Tibial artery (tissue), 4 donors: Measurements from ENCODE around the gene ATPAF1.
"Not testable (repeated sequence)": the region's sequence is repeated elsewhere in the genome, so short reads cannot be mapped to it uniquely, and the experiment has no call there.

Experiments
- DNase-seq, 2 donors: peaks; one replicate each; pipeline ENCODE4 v3.0.0-alpha.2; 2019
- H3K27ac ChIP-seq, 2 donors: fragments of 200-600 bp; sonication (generic) in 1 of 2; 1 replicate in 1 of 2; 2 replicates in 1 of 2; pipeline ENCODE4 v1.5.1; 2018 to 2019; ENCODE audit warnings: mild to moderate bottlenecking in 1 of 2
- H3K27me3 ChIP-seq, 2 donors: fragments of 200-600 bp; sonication (generic) in 1 of 2; one replicate each; pipeline versions ENCODE4 v1.5.1 to v1.6.0; 2016 to 2019
- H3K36me3 ChIP-seq, 3 donors: fragments of 200-600 bp; sonication (generic) in 2 of 3; one replicate each; pipeline ENCODE4 v1.5.1; 2016 to 2019; ENCODE audit warnings: mild to moderate bottlenecking in 2 of 3
- H3K4me1 ChIP-seq, 4 donors: fragments of 200-600 bp; sonication (generic) in 2 of 4; 1 replicate in 3 of 4; 2 replicates in 1 of 4; pipeline ENCODE4 v1.5.1; 2016 to 2019
- H3K4me3 ChIP-seq, 2 donors: fragments of 200-600 bp; sonication (generic) in 1 of 2; 1 replicate in 1 of 2; 2 replicates in 1 of 2; pipeline ENCODE4 v1.5.1; 2018 to 2019; ENCODE audit warnings: mild to moderate bottlenecking in 2 of 2
- H3K9me3 ChIP-seq, 3 donors: fragments of 200-600 bp; sonication (generic) in 1 of 3; one replicate each; pipeline ENCODE4 v1.5.1; 2016 to 2019
- intact Hi-C: fragments of 100-400 bp; cut with DNase I; formaldehyde crosslinking; loops from one replicate; pipeline ENCODE4 v1.15.0; 2023; ENCODE audit warnings: low total_unique reads
- TF ChIP-seq, protein P1 (sequence below), 2 experiments: fragments of 200-600 bp in 1 of 2; fragments of 450-650 bp in 1 of 2; IDR thresholded peaks; one replicate each; pipeline ENCODE4 v1.5.1; 2017 to 2019; ENCODE audit warnings: antibody characterized with exemption in 2 of 2, mild to moderate bottlenecking in 1 of 2, moderate library complexity in 1 of 2

ATPAF1 gene

DNA sequence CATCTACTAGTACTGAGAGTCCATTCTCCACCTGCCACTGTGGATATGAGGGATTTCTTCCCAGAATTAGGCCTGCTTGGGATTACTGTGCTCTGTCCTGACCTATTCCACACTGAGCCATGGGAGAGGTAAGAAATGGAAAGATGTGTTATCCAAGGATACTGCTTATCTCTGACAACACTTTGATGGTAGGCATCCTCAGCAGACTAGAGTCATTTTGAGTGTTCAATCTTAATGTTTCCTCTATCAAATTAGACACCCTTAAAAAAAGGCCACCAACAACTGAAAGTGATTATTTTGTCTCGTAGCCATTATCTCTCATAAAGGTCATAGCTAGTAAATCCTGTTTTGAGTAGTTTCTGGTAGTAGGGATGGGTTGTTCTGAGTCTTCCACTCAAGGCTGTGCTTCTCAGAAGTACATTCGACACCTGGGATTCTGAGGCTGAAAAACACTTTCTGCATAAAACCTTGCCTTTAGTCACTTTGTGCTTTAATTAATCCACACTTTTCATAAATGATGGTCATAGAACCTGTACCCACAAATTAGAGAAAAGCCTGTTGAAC is 8.8 kb downstream of the ATPAF1 start:
- no peaks in the 10 kb centered on the region for H3K27me3 ChIP-seq
- no peak for DNase-seq
- no peak overlapping the region for H3K27ac ChIP-seq
- H3K9me3 ChIP-seq: no peaks in the 10 kb centered on the region
- peaks cover 66 to 76% (median 72%) of the 10 kb centered on the region in 3 donors for H3K36me3 ChIP-seq
- intact Hi-C loops: no loop called here
- no peak overlapping the region for H3K4me3 ChIP-seq
- TF ChIP-seq, protein P1, sequence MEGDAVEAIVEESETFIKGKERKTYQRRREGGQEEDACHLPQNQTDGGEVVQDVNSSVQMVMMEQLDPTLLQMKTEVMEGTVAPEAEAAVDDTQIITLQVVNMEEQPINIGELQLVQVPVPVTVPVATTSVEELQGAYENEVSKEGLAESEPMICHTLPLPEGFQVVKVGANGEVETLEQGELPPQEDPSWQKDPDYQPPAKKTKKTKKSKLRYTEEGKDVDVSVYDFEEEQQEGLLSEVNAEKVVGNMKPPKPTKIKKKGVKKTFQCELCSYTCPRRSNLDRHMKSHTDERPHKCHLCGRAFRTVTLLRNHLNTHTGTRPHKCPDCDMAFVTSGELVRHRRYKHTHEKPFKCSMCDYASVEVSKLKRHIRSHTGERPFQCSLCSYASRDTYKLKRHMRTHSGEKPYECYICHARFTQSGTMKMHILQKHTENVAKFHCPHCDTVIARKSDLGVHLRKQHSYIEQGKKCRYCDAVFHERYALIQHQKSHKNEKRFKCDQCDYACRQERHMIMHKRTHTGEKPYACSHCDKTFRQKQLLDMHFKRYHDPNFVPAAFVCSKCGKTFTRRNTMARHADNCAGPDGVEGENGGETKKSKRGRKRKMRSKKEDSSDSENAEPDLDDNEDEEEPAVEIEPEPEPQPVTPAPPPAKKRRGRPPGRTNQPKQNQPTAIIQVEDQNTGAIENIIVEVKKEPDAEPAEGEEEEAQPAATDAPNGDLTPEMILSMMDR (IDR thresholded peaks at IDR 0.05): no peak
- H3K4me1 ChIP-seq: peaks cover 0 to 1% (median 0%) of the 10 kb centered on the region in 4 donors

GRCh38 chr1:46657775-46658174 is 10.4 kb downstream of the ATPAF1 start:
- Histone ChIP-seq H3K27ac (no peak overlapping the region), H3K9me3 (no peaks in the 10 kb centered on the region), H3K27me3 (no peaks in the 10 kb centered on the region), H3K4me3 (no peak overlapping the region), H3K4me1 (no peaks in the 10 kb centered on the region), H3K36me3 (peaks cover 60 to 81% (median 71%) of the 10 kb centered on the region in 3 donors)
- DNase-seq: no peak
- intact Hi-C loops: no loop called here
- TF ChIP-seq, protein P1 (IDR thresholded peaks at IDR 0.05): no peak

DNA sequence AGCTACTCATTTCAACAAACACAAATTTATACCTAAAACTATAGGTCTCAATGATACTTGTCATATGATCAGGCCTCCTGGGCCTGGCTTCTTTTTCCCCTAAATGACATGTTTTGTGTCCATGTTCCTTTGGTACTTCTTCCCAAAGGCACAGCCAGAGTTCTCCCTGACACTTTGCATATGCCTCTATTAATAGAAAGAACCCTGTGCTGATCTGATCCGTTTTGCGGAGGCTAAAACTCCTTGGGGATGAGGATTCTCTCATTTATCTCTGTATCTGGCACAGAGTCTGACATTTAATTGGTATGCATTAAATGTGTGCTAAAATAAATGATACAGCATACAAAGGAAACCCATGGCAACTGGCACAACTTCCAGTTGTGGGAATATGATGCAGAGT is 11.5 kb downstream of the ATPAF1 start:
- Histone ChIP-seq H3K4me1 (no peaks in the 10 kb centered on the region), H3K27me3 (no peaks in the 10 kb centered on the region), H3K9me3 (no peaks in the 10 kb centered on the region), H3K36me3 (peaks cover 70 to 84% (median 73%) of the 10 kb centered on the region in 3 donors), H3K27ac (no peak overlapping the region), H3K4me3 (no peak overlapping the region)
- TF ChIP-seq, protein P1 (IDR thresholded peaks at IDR 0.05): no peak
- no peak for DNase-seq
- intact Hi-C loops: no loop called here

DNA sequence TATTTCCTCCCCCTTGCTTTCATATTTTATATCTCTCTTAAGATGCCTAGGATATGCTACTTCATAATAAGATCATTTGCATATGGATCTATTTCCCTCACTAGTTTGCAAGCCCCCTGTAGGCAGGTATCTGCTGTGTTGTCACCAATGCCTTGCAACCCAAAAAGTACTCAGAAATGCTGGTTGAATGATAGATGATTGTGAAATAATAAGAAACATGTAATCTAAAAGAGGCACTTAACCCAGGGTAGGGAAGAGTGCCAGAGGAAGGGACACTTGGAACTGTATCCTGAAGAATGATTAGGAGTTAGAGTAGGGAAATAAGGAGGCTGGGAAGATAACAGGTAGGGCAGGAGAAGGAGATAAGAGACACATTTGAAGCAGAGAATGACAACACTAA is 12.3 kb downstream of the ATPAF1 start:
- TF ChIP-seq, protein P1 (IDR thresholded peaks at IDR 0.05): no peak
- no peaks in the 10 kb centered on the region for H3K27me3 ChIP-seq
- no peak for DNase-seq
- H3K4me3 ChIP-seq: no peak overlapping the region
- H3K27ac ChIP-seq: no peak overlapping the region
- no peaks in the 10 kb centered on the region for H3K4me1 ChIP-seq
- H3K9me3 ChIP-seq: no peaks in the 10 kb centered on the region
- H3K36me3 ChIP-seq: peaks cover 71 to 84% (median 75%) of the 10 kb centered on the region in 3 donors
- intact Hi-C loops: no loop called here

DNA sequence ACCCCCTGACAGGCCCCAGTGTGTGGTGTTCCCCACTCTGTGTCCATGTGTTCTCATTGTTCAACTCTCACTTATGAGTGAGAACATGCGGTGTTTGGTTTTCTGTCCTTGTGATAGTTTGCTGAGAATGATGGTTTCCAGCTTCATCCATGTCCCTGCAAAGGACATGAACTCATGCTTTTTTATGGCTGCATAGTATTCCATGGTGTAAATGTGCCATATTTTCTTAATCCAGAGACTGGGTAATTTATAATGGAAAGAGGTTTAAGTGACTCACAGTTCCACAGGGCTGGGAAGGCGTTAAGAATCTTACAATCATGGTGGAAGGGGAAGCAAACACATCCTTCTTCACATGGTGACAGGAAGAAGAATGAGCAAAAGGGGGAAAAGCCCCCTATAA is 13.5 kb downstream of the ATPAF1 start:
- not testable (repeated sequence) for H3K27ac ChIP-seq

GRCh38 chr1:46654012-46654411 is 14.2 kb downstream of the ATPAF1 start:
- no peaks in the 10 kb centered on the region for H3K4me1 ChIP-seq
- no peak for DNase-seq
- TF ChIP-seq, protein P1 (IDR thresholded peaks at IDR 0.05): no peak
- H3K27ac ChIP-seq: peak overlapping the region; percentile 12 to 48
- peaks cover 0 to 5% (median 0%) of the 10 kb centered on the region in 3 donors for H3K9me3 ChIP-seq
- H3K27me3 ChIP-seq: no peaks in the 10 kb centered on the region
- H3K4me3 ChIP-seq: no peak overlapping the region
- intact Hi-C loops: no loop called here
- peaks cover 78 to 87% (median 82%) of the 10 kb centered on the region in 3 donors for H3K36me3 ChIP-seq

More for the DNA sequence above, 13.5 kb downstream of the ATPAF1 start:
- DNase-seq, H3K4me3 ChIP-seq, intact Hi-C loops, H3K9me3 ChIP-seq, H3K27me3 ChIP-seq, H3K4me1 ChIP-seq: not testable (repeated sequence)
- peaks cover 76 to 87% (median 81%) of the 10 kb centered on the region in 3 donors for H3K36me3 ChIP-seq
